HG03378 (cell line): ENCODE results near the gene PAK6.

Experiments
- ATAC-seq: cut with Tn5 transposase; IDR thresholded peaks from one replicate; pipeline ENCODE4 v1.9.1; 2021; ENCODE audit warnings: mild to moderate bottlenecking, moderate library complexity; ENCODE audit not compliant: unreplicated experiment

Gene PAK6

GRCh38 chr15:40275954-40276353 is 37.1 kb downstream of the PAK6 start:
- no peak for ATAC-seq

- ATAC-seq: no peak
Observed at GRCh38 chr15:40276927-40277326, 38.1 kb downstream of the PAK6 start.

GRCh38 chr15:40277471-40277870 is 38.6 kb downstream of the PAK6 start:
- ATAC-seq: no peak

GRCh38 chr15:40278026-40278425 is 39.2 kb downstream of the PAK6 start:
- ATAC-seq: no peak

GRCh38 chr15:40279437-40280141 is 40.7 kb downstream of the PAK6 start:
- ATAC-seq: no peak

GRCh38 chr15:40280260-40281056 is 41.6 kb downstream of the PAK6 start:
- ATAC-seq: no peak

GRCh38 chr15:40281057-40281800 is 42.4 kb downstream of the PAK6 start:
- ATAC-seq: no peak

GRCh38 chr15:40281801-40282146 is 42.9 kb downstream of the PAK6 start:
- no peak for ATAC-seq

GRCh38 chr15:40282147-40282868 is 43.4 kb downstream of the PAK6 start:
- no peak for ATAC-seq

GRCh38 chr15:40282869-40283614 is 44.2 kb downstream of the PAK6 start, which contains the start of gene ANKRD63:
Gene ANKRD63, minus strand, starts transcription at chr15:40283064. Its CDS starts 478 bp downstream, at chr15:40282586.
- no peak for ATAC-seq

- no peak for ATAC-seq
Observed at GRCh38 chr15:40283615-40284300, 44.9 kb downstream of the PAK6 start.

GRCh38 chr15:40285151-40285550 is 46.3 kb downstream of the PAK6 start:
- no peak for ATAC-seq

- no peak for ATAC-seq
Observed at GRCh38 chr15:40285554-40286011, 46.7 kb downstream of the PAK6 start.

GRCh38 chr15:40286061-40286532 is 47.2 kb downstream of the PAK6 start:
- ATAC-seq: no peak

GRCh38 chr15:40286794-40287193 is 47.9 kb downstream of the PAK6 start:
- no peak for ATAC-seq

- ATAC-seq: no peak
Observed at GRCh38 chr15:40287505-40287904, 48.6 kb downstream of the PAK6 start.

- no peak for ATAC-seq
Observed at GRCh38 chr15:40287968-40288367, 49.1 kb downstream of the PAK6 start.

- ATAC-seq: no peak
Observed at GRCh38 chr15:40289140-40289775, 50.4 kb downstream of the PAK6 start.

GRCh38 chr15:40290545-40290917 is 51.7 kb downstream of the PAK6 start:
- no peak for ATAC-seq
